K562 (cell line): ENCODE results near the gene UBE2M. TPM values are rescaled to one million over a fixed set of nuclear protein-coding genes. Genes with fewer than 3 reads are reported as not detected.

Experiments
- AFF1 ChIP-seq, 2 experiments: fragments of 450-650 bp; IDR thresholded peaks; 2 replicates each; pipeline ENCODE4 v1.6.1; 2018; ENCODE audit warnings: mild to moderate bottlenecking in 2 of 2, low read depth in 1 of 2; ENCODE audit not compliant: partially characterized antibody in 2 of 2
- FOXK2 ChIP-seq, 2 experiments: fragments of 450-650 bp; IDR thresholded peaks in 1 of 2; conservative IDR thresholded peaks in 1 of 2; 2 replicates each; pipeline ENCODE4 v1.6.1; 2016; ENCODE audit warnings: low read depth in 2 of 2, mild to moderate bottlenecking in 1 of 2
- HCFC1 ChIP-seq: IDR thresholded peaks from 2 replicates; pipeline ENCODE4 v1.6.1; 2012; ENCODE audit warnings: low read depth, low read length, improper control_type of control experiment
- HNRNPK ChIP-seq: fragments of 200-400 bp; formaldehyde crosslinking; IDR thresholded peaks from one replicate; pipeline ENCODE4 v1.6.1; 2018; ENCODE audit warnings: mild to moderate bottlenecking, low read depth, low read length; ENCODE audit not compliant: poor library complexity, severe bottlenecking
- KDM4B ChIP-seq, 2 experiments: fragments of 450-650 bp in 1 of 2; sonication (generic) in 1 of 2; IDR thresholded peaks; 2 replicates each; pipeline ENCODE4 v1.6.1; 2016 to 2017; ENCODE audit warnings: borderline replicate concordance in 2 of 2, antibody characterized with exemption in 1 of 2, low read depth in 1 of 2, mild to moderate bottlenecking in 1 of 2
- MAZ ChIP-seq, 2 experiments: fragments of 450-650 bp in 1 of 2; sonication (generic) in 1 of 2; formaldehyde crosslinking; IDR thresholded peaks in 1 of 2; conservative IDR thresholded peaks in 1 of 2; 2 replicates each; pipeline versions ENCODE4 v1.4.0 to v1.5.0; 2020; ENCODE audit warnings: mild to moderate bottlenecking in 1 of 2, missing genetic modification reagents in 1 of 2
- MTF1 ChIP-seq: fragments of 250-450 bp; sonication (Bioruptor Pico); IDR thresholded peaks from 2 replicates; pipeline ENCODE4 v1.9.0; 2021; ENCODE audit warnings: moderate library complexity, mild to moderate bottlenecking, inconsistent platforms, borderline replicate concordance
- NONO ChIP-seq, 2 experiments: fragments of 200-400 bp in 1 of 2; fragments of 450-650 bp in 1 of 2; formaldehyde crosslinking in 1 of 2; IDR thresholded peaks; 2 replicates each; pipeline ENCODE4 v1.6.1; 2017; ENCODE audit warnings: low read depth in 2 of 2, mild to moderate bottlenecking in 2 of 2, moderate library complexity in 2 of 2, low read length in 1 of 2
- PHTF2 ChIP-seq: fragments of 250-450 bp; sonication (Bioruptor Pico); IDR thresholded peaks from 2 replicates; pipeline ENCODE4 v1.5.0; 2021; ENCODE audit warnings: mild to moderate bottlenecking
- POLR2G ChIP-seq: fragments of 200-400 bp; formaldehyde crosslinking; IDR thresholded peaks from 2 replicates; pipeline ENCODE4 v1.6.1; 2017; ENCODE audit warnings: low read depth, mild to moderate bottlenecking, antibody characterized with exemption, low read length, moderate library complexity
- RAD51 ChIP-seq: fragments of 450-650 bp; IDR thresholded peaks from 2 replicates; pipeline ENCODE4 v1.7.1; 2016; ENCODE audit warnings: low read depth, mild to moderate bottlenecking, borderline replicate concordance
- SIN3A ChIP-seq, 2 experiments: fragments of 150-350 bp in 1 of 2; IDR thresholded peaks; 2 replicates each; pipeline ENCODE4 v1.6.1; 2011 to 2016; ENCODE audit warnings: borderline replicate concordance in 2 of 2, low read depth in 2 of 2, low read length in 2 of 2, mild to moderate bottlenecking in 2 of 2, moderate library complexity in 2 of 2; ENCODE audit not compliant: control insufficient read depth in 1 of 2
- U2AF1 ChIP-seq: fragments of 200-400 bp; formaldehyde crosslinking; optimal IDR thresholded peaks from 2 replicates; pipeline ENCODE3; 2017; ENCODE audit warnings: mild to moderate bottlenecking, low read depth, low read length, moderate library complexity
- ZNF436 ChIP-seq: fragments of 250-450, 450-650 bp; sonication (Bioruptor Pico); formaldehyde crosslinking; IDR thresholded peaks from 2 replicates; pipeline ENCODE4 v1.7.0; 2020; ENCODE audit warnings: mild to moderate bottlenecking
- ZNF551 ChIP-seq: fragments of 250-450 bp; sonication (Bioruptor Pico); IDR thresholded peaks from 2 replicates; pipeline ENCODE4 v1.5.0; 2021; ENCODE audit warnings: mild to moderate bottlenecking, moderate library complexity
- ZNF589 ChIP-seq: fragments of 200-800 bp; sonication (Bioruptor generic); IDR thresholded peaks from 2 replicates; pipeline ENCODE4 v1.6.1; 2016; ENCODE audit warnings: low read depth, missing genetic modification characterization, missing compliant biosample characterization
- ZNF76 ChIP-seq: fragments of 250-450 bp; sonication (Bioruptor Pico); IDR thresholded peaks from 2 replicates; pipeline ENCODE4 v1.4.0; 2020; ENCODE audit warnings: mild to moderate bottlenecking, moderate library complexity, borderline replicate concordance
- polyA plus RNA-seq, 8 experiments: library from polyadenylated mRNA; depleted of rRNA in 4 of 8; stranded (reverse) in 5 of 8; unstranded in 3 of 8; fragments of >200 nt; fragmentation: Nextera tagmentation in 2 of 8; fragmentation: Illumina TruSeq in 1 of 8; extraction: Ambion mirVana in 2 of 8; extraction: Trizol in 1 of 8; gene quantifications; 2 replicates each; pipeline versions ENCODE4 v1.2.1 to v1.2.3, GENCODE V29; 2011 to 2014; ENCODE audit warnings: inconsistent platforms in 1 of 8, missing spikeins in 1 of 8
- total RNA-seq, 7 experiments: library from RNA; depleted of rRNA in 6 of 7; stranded (reverse); fragments of >200 nt in 6 of 7; fragmentation: Illumina TruSeq in 2 of 7; extraction: Trizol in 2 of 7; gene quantifications; 2 replicates each; pipeline versions ENCODE4 v1.2.1 to v1.2.3, GENCODE V29; 2011 to 2021; ENCODE audit warnings: low replicate concordance in 1 of 7
- TF ChIP-seq, protein P1 (sequence below): sonication (generic); formaldehyde crosslinking; IDR thresholded peaks from 2 replicates; pipeline ENCODE4 v1.8.0; 2023; ENCODE audit warnings: mild to moderate bottlenecking, missing genetic modification reagents

The UBE2M gene
- total and polyA plus RNA-seq, 9 of the 15 experiments (the other 6 are each of a cell fraction or from before 2014, with no cell fraction given): 0.92 to 163 (median 85.7) TPM

DNA sequence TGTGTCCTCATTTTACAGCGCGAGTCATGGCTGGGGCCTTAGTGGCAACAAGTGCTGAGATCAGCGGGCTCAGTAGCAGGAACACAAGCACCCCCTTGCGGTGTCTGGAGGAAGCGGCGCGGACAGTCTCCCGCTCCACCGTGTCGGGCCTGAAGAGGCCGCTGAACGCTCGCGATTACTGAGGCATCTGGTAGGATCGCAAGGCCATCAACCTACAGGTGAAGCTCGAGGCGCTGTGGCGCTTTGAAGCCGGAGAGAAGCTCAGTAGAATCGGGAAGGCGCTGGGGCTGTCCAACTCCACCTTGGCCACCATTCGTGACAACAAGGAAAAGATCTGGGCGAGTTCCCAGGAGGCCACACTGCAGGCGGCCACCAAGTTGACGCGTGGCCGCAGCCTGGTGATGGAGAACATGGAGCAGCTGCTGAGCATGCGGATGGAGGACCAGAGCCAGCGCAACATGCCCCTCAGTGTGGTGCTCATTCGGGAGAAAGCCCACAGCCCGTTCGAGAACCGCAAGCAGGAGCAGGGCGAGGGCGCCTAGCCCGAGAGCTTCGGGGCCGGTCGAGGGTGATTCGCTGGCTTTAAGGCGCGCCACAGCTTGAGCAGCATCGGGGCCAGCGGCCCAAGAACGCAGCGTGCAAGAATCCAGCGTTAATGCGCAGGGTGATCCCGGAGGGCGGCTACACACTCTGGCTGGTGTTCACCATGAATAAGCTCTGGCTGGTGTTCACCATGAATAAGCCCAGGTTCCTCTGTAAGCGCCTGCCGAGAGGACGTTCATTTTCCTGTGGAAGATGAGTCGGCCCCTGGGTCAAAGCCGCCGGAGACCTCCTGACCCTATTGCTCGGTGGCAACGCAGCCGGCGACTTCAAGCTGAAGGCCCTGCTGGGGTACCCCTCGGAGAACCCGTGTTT, 23.1 kb upstream of the UBE2M start (continued):
- TF ChIP-seq ZNF76 (CRISPR knock-in tag) (peak; percentile 74; the same call in 1 of the 2 replicates), MAZ (CRISPR knock-in tag; conservative IDR thresholded peaks at IDR 0.05 in 1 of 2, IDR thresholded peaks at IDR 0.05 in 1 of 2) (peak; percentile 33 to 82), SIN3A (IDR thresholded peaks at IDR 0.05; ENCODE audit: borderline replicate concordance in 2 of 2, control insufficient read depth in 1 of 2, low read depth in 2 of 2, low read length in 2 of 2) (peak in 1 of 2 experiments; percentile 45; a peak in 1 of 4 replicates), NONO (IDR thresholded peaks at IDR 0.05; ENCODE audit: low read depth in 2 of 2, low read length in 1 of 2) (peak in 1 of 2 experiments; percentile 83; a peak in 1 of 4 replicates), FOXK2 (conservative IDR thresholded peaks at IDR 0.05 in 1 of 2, IDR thresholded peaks at IDR 0.05 in 1 of 2; ENCODE audit: low read depth in 2 of 2) (peak; percentile 93 to 95; a peak in 3 of 4 replicates), RAD51 (peak; percentile 34; the same call in 1 of the 2 replicates), ZNF589 (CRISPR knock-in tag) (no peak), PHTF2 (no peak), MTF1 (CRISPR knock-in tag) (0 out of 2 replicates have a peak, but pooled peaks have one; percentile 26), HNRNPK (no peak), KDM4B (IDR thresholded peaks at IDR 0.05; ENCODE audit: borderline replicate concordance in 2 of 2, low read depth in 1 of 2) (peak in 1 of 2 experiments; percentile 54; a peak in 1 of 4 replicates), U2AF1 (no peak), ZNF436 (CRISPR knock-in tag) (no peak), POLR2G (peak; percentile 39; the same call in 1 of the 2 replicates), AFF1 (IDR thresholded peaks at IDR 0.05; ENCODE audit: low read depth in 1 of 2, partially characterized antibody in 2 of 2) (peak in 1 of 2 experiments; percentile 36), HCFC1 (peak; percentile 64), ZNF551 (CRISPR knock-in tag) (no peak)
- TF ChIP-seq, protein P1, sequence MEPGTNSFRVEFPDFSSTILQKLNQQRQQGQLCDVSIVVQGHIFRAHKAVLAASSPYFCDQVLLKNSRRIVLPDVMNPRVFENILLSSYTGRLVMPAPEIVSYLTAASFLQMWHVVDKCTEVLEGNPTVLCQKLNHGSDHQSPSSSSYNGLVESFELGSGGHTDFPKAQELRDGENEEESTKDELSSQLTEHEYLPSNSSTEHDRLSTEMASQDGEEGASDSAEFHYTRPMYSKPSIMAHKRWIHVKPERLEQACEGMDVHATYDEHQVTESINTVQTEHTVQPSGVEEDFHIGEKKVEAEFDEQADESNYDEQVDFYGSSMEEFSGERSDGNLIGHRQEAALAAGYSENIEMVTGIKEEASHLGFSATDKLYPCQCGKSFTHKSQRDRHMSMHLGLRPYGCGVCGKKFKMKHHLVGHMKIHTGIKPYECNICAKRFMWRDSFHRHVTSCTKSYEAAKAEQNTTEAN (CRISPR knock-in tag): no peak
